Non-pigmented ciliary epithelial cell (primary cell): ENCODE results near the gene TSHZ2.
"Not testable (repeated sequence)": the region's sequence is repeated elsewhere in the genome, so short reads cannot be mapped to it uniquely, and the experiment has no call there.

Experiments used
- DNase-seq: peaks from one replicate; pipeline ENCODE4 v3.0.0-alpha.2; 2010; ENCODE audit warnings: low read depth

TSHZ2 gene

GRCh38 chr20:53316206-53316937 lies 344.2 kb downstream of the TSHZ2 start:
- DNase-seq = no peak

- DNase-seq = no peak
Observed at GRCh38 chr20:53319200-53319599, 347.0 kb downstream of the TSHZ2 start.

GRCh38 chr20:53319716-53320115 lies 347.6 kb downstream of the TSHZ2 start:
- DNase-seq = no peak

- DNase-seq = no peak
Observed at GRCh38 chr20:53320701-53321100, 348.5 kb downstream of the TSHZ2 start.

- DNase-seq = no peak
Observed at GRCh38 chr20:53321596-53321995, 349.4 kb downstream of the TSHZ2 start.

GRCh38 chr20:53322651-53323050 lies 350.5 kb downstream of the TSHZ2 start:
- no peak for DNase-seq

- not testable (repeated sequence) for DNase-seq
Observed at GRCh38 chr20:53323460-53323859, 351.3 kb downstream of the TSHZ2 start.

GRCh38 chr20:53324816-53325215 lies 352.7 kb downstream of the TSHZ2 start:
- DNase-seq = no peak

- DNase-seq = no peak
Observed at GRCh38 chr20:53328961-53329360, 356.8 kb downstream of the TSHZ2 start.

GRCh38 chr20:53329781-53330180 lies 357.6 kb downstream of the TSHZ2 start:
- no peak for DNase-seq

GRCh38 chr20:53330601-53331140 lies 358.5 kb downstream of the TSHZ2 start:
- no peak for DNase-seq

- DNase-seq = no peak
Observed at GRCh38 chr20:53331151-53331973, 359.2 kb downstream of the TSHZ2 start.

- DNase-seq = no peak
Observed at GRCh38 chr20:53332022-53332837, 360.1 kb downstream of the TSHZ2 start.

GRCh38 chr20:53334861-53335260 lies 362.7 kb downstream of the TSHZ2 start:
- no peak for DNase-seq

GRCh38 chr20:53335555-53335954 lies 363.4 kb downstream of the TSHZ2 start:
- DNase-seq = no peak

GRCh38 chr20:53336892-53337291 lies 364.7 kb downstream of the TSHZ2 start:
- DNase-seq = no peak

GRCh38 chr20:53337390-53338101 lies 365.4 kb downstream of the TSHZ2 start:
- no peak for DNase-seq

GRCh38 chr20:53338716-53339115 lies 366.6 kb downstream of the TSHZ2 start:
- DNase-seq = no peak

GRCh38 chr20:53342429-53342828 lies 370.3 kb downstream of the TSHZ2 start:
- no peak for DNase-seq

- DNase-seq = no peak
Observed at GRCh38 chr20:53343448-53343847, 371.3 kb downstream of the TSHZ2 start.

GRCh38 chr20:53344891-53345290 lies 372.7 kb downstream of the TSHZ2 start:
- no peak for DNase-seq
